ENCODE measurements around the gene MED17. TPM values are rescaled to one million over a fixed set of nuclear protein-coding genes. Genes with fewer than 3 reads are reported as not detected.

Gene MED17
- total and polyA plus RNA-seq, 4 donors, result 9.2 to 56.8 (median 20.4) TPM

DNA sequence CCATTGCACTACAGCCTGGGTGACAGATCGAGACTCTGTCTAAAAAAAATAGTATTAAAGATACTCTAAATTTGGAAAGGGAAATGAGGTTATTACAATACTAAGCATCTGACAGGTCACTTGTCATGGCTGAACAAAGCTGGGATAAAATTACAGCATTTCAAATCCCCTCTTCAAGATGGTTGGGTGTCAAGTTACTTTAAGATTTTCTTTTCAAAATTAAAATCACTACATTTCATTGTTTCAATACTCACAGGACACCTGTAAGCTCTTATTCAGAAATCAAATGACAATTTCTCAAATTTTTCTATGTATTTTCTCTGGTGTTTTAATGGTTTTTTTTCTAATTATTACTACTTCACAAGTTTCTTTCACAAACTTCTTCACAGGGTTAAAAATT lies 48.5 kb upstream of the MED17 start:
- peaks cover 18 to 82% (median 48%) of the 10 kb centered on the region in 4 donors for H3K36me3 ChIP-seq (ENCODE audit: control insufficient read depth in 4 of 4, insufficient read depth in 4 of 4, low read length in 4 of 4)
- H3K4me3 ChIP-seq, result no peak overlapping the region
- no peaks in the 10 kb centered on the region for H3K9me3 ChIP-seq (ENCODE audit: control insufficient read depth in 4 of 4, insufficient read depth in 3 of 4, low read length in 3 of 4)
- H3K4me1 ChIP-seq (ENCODE audit: control insufficient read depth in 5 of 5, insufficient read depth in 5 of 5, low read length in 5 of 5), result peaks cover 0 to 19% (median 10%) of the 10 kb centered on the region in 5 donors
- TF ChIP-seq, protein P1, sequence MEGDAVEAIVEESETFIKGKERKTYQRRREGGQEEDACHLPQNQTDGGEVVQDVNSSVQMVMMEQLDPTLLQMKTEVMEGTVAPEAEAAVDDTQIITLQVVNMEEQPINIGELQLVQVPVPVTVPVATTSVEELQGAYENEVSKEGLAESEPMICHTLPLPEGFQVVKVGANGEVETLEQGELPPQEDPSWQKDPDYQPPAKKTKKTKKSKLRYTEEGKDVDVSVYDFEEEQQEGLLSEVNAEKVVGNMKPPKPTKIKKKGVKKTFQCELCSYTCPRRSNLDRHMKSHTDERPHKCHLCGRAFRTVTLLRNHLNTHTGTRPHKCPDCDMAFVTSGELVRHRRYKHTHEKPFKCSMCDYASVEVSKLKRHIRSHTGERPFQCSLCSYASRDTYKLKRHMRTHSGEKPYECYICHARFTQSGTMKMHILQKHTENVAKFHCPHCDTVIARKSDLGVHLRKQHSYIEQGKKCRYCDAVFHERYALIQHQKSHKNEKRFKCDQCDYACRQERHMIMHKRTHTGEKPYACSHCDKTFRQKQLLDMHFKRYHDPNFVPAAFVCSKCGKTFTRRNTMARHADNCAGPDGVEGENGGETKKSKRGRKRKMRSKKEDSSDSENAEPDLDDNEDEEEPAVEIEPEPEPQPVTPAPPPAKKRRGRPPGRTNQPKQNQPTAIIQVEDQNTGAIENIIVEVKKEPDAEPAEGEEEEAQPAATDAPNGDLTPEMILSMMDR (IDR thresholded peaks at IDR 0.05; ENCODE audit: control extremely low read depth, extremely low read depth), result no peak
- ATAC-seq (ENCODE audit: insufficient read depth, low FRiP score) (no peak), DNase-seq (no peak)
- 81 to 86% methylated on average over 1 of the region's 1 CpG for WGBS, 2 donors
- H3K27me3 ChIP-seq (ENCODE audit: control insufficient read depth in 3 of 3, insufficient read depth in 3 of 3, low read length in 2 of 3), result no peaks in the 10 kb centered on the region
- H3K9ac ChIP-seq (ENCODE audit: insufficient read depth in 1 of 2, low read length in 2 of 2), result no peak overlapping the region
- H3K27ac ChIP-seq (ENCODE audit: low read depth in 1 of 2, low read length in 1 of 2), result no peak overlapping the region

DNA sequence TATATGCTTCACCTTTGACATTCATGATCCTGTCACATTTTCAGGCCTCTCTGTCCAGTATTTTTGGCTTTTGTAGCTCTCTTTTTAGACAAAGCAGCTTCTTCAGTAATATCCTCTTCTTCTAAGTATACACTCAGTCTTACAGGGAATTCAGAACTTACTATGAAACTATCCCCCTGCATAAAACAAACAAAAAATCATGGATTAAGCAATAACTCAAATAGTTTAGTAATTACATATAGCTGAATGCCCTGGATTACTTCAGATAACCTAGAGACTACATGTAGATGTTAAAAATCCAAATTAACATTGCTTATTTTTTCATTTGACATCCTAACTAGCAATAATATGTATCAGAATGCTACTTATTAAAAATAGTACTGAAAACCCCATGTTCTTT lies 48.0 kb upstream of the MED17 start:
- Histone ChIP-seq H3K9me3 (ENCODE audit: control insufficient read depth in 4 of 4, insufficient read depth in 3 of 4, low read length in 3 of 4) (no peaks in the 10 kb centered on the region), H3K27ac (ENCODE audit: low read depth in 1 of 2, low read length in 1 of 2) (no peak overlapping the region), H3K36me3 (ENCODE audit: control insufficient read depth in 4 of 4, insufficient read depth in 4 of 4, low read length in 4 of 4) (peaks cover 17 to 77% (median 44%) of the 10 kb centered on the region in 4 donors), H3K27me3 (ENCODE audit: control insufficient read depth in 3 of 3, insufficient read depth in 3 of 3, low read length in 2 of 3) (no peaks in the 10 kb centered on the region), H3K4me1 (ENCODE audit: control insufficient read depth in 5 of 5, insufficient read depth in 5 of 5, low read length in 5 of 5) (peaks cover 0 to 19% (median 10%) of the 10 kb centered on the region in 5 donors), H3K9ac (ENCODE audit: insufficient read depth in 1 of 2, low read length in 2 of 2) (no peak overlapping the region), H3K4me3 (no peak overlapping the region)
- TF ChIP-seq, protein P1 (IDR thresholded peaks at IDR 0.05; ENCODE audit: control extremely low read depth, extremely low read depth), result no peak
- ATAC-seq (ENCODE audit: insufficient read depth, low FRiP score) (no peak), DNase-seq (no peak)

DNA sequence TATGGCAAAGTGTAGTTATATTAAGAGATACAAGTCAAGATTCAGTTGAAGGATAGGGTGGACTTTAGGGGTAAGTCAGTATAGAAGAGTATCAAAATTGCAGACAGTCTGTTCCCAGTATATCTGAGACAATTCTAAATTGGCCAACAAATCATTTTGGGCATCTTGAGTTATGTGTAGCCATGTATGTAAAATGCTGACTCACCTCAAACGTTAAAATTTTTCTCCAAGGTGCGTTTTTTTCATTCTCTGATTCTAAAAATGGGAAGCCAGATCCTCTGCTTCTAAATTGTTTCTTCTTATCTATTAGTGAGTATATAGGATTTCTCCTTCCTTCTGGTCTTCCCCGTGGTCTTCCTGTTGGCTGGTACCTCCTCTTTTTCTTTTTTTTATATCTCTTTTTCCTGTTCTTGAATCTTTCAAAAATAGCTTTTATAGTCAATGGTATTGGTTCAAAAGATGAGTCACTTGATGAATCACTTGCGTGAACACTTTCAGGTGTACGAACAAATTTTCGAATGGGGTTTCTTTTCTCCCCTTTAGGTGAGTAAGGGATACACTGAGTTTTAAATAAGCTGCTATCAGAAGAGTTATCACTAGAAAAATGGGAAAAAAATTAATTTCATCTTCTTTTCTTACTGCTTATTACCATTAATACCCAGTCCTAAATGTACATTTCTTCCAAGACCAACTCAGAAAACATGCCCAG lies 46.0 kb upstream of the MED17 start:
- H3K27me3 ChIP-seq (ENCODE audit: control insufficient read depth in 3 of 3, insufficient read depth in 3 of 3, low read length in 2 of 3), result no peaks in the 10 kb centered on the region
- H3K4me1 ChIP-seq (ENCODE audit: control insufficient read depth in 5 of 5, insufficient read depth in 5 of 5, low read length in 5 of 5), result peaks cover 0 to 19% (median 10%) of the 10 kb centered on the region in 5 donors
- H3K36me3 ChIP-seq (ENCODE audit: control insufficient read depth in 4 of 4, insufficient read depth in 4 of 4, low read length in 4 of 4), result peaks cover 13 to 61% (median 35%) of the 10 kb centered on the region in 4 donors
- no peak overlapping the region for H3K4me3 ChIP-seq
- no peaks in the 10 kb centered on the region for H3K9me3 ChIP-seq (ENCODE audit: control insufficient read depth in 4 of 4, insufficient read depth in 3 of 4, low read length in 3 of 4)
- 50 to 51% methylated on average over 6 of the region's 6 CpGs for WGBS, 2 donors
- no peak for DNase-seq
- no peak overlapping the region for H3K27ac ChIP-seq (ENCODE audit: low read depth in 1 of 2, low read length in 1 of 2)
- TF ChIP-seq, protein P1 (IDR thresholded peaks at IDR 0.05; ENCODE audit: control extremely low read depth, extremely low read depth), result no peak
- no peak for ATAC-seq (ENCODE audit: insufficient read depth, low FRiP score)
- no peak overlapping the region for H3K9ac ChIP-seq (ENCODE audit: insufficient read depth in 1 of 2, low read length in 2 of 2)

Data from lung (tissue), 12 donors.